ENCODE results near the gene RSPH6A. TPM values are rescaled to one million over a fixed set of nuclear protein-coding genes. Genes with fewer than 3 reads are reported as not detected.
A peak's percentile ranks its signal among the peaks of the same experiment; 100 is the strongest.

Gene RSPH6A
- total RNA-seq, 1 donor from 2014 or later: not detected

DNA sequence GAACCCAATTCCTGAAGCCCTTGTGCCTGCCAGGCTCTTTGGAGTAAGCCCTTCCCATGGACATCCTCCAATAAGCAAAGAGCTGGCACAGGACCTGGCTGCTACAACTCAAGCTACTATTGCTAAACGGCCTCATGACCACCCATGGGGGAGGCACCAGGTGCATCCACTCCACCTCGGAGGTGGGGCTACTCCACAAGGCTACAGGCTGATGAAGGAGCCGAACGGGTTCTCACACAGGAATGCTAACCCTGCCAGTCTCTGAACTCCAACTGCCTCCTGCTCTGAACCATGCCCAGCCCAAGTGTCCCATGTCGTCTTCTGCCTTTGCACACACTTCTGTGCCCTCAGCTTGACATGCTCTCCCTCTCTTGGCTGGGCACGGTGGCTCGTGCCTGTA, 37.9 kb upstream of the RSPH6A start:
- Histone ChIP-seq H3K9me3 (no peaks in the 10 kb centered on the region), H3K27ac (no peak overlapping the region), H3K27me3 (no peaks in the 10 kb centered on the region), H3K36me3 (peaks cover 0 to 64% of the 10 kb centered on the region in 2 donors), H3K4me3 (no peak overlapping the region), H3K4me1 (no peaks in the 10 kb centered on the region)
- intact Hi-C loops (cut with DNase I): no loop called here
- peak in 1 of 2 donors; percentile 52 for DNase-seq (ENCODE audit: extremely low spot score in 2 of 2)
- TF ChIP-seq, protein P1, sequence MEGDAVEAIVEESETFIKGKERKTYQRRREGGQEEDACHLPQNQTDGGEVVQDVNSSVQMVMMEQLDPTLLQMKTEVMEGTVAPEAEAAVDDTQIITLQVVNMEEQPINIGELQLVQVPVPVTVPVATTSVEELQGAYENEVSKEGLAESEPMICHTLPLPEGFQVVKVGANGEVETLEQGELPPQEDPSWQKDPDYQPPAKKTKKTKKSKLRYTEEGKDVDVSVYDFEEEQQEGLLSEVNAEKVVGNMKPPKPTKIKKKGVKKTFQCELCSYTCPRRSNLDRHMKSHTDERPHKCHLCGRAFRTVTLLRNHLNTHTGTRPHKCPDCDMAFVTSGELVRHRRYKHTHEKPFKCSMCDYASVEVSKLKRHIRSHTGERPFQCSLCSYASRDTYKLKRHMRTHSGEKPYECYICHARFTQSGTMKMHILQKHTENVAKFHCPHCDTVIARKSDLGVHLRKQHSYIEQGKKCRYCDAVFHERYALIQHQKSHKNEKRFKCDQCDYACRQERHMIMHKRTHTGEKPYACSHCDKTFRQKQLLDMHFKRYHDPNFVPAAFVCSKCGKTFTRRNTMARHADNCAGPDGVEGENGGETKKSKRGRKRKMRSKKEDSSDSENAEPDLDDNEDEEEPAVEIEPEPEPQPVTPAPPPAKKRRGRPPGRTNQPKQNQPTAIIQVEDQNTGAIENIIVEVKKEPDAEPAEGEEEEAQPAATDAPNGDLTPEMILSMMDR (IDR thresholded peaks at IDR 0.05): no peak
- no peak for TF ChIP-seq POLR2AphosphoS5 (IDR thresholded peaks at IDR 0.05; ENCODE audit: insufficient read depth in 1 of 2, low read depth in 1 of 2)
- no peak for TF ChIP-seq POLR2A (IDR thresholded peaks at IDR 0.05)

DNA sequence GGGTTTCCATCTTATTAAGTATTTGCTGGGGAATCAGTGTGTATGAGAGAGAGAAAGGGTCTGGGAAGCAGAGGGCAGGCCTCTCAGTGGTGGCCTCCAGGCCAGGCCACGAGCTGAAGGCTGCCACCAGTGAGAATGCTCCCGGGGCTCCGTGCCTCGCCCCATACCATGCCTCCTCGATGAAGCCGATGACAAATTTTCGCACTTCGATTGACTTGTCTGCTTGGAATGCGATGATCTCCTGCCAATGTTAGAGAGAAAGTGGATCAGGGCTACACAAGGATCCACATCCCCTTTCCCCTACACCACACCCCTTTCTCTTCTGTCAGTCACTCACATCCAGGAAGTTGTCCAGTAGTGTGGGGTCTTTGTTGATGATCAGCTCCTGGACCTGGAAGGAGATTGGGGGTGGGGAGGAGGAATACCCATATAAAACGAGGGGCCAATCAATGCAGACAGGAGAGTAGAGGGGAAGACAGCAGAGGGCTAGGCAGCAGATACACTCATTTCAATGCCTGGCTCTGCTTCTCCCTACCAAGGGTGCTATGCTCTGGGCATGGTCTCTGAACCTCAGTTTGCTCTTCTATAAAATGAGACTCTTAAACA, 37.1 kb upstream of the RSPH6A start:
- H3K27me3 ChIP-seq: no peaks in the 10 kb centered on the region
- no peaks in the 10 kb centered on the region for H3K9me3 ChIP-seq
- no peak overlapping the region for H3K4me3 ChIP-seq
- no peaks in the 10 kb centered on the region for H3K4me1 ChIP-seq
- peak in 1 of 2 donors; percentile 72 for DNase-seq (ENCODE audit: extremely low spot score in 2 of 2)
- no peak overlapping the region for H3K27ac ChIP-seq
- intact Hi-C loops (cut with DNase I): no loop called here
- no peak for TF ChIP-seq POLR2AphosphoS5 (IDR thresholded peaks at IDR 0.05; ENCODE audit: insufficient read depth in 1 of 2, low read depth in 1 of 2)
- peaks cover 0 to 72% of the 10 kb centered on the region in 2 donors for H3K36me3 ChIP-seq

DNA sequence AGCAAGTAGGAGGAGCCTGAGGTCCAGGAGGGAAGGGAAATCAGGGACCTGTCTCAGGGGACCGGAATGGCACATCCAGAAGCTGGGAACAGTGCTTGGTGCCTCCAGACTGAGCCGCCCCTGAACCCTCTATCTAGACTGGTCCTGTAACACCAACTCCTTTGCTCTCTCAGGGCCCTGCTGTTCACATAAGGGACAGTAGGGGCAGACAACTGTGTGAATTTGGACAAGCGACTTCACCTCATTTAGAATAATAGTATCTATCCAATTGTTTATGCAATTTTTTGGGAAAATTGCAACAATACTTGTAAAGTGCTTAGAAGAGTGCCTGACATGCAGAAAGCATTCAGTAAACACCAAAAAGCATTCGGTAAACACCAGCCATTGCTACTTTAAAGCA, 33.8 kb upstream of the RSPH6A start:
- DNase-seq (ENCODE audit: extremely low spot score in 2 of 2): no peak
- TF ChIP-seq, protein P1 (IDR thresholded peaks at IDR 0.05): no peak
- intact Hi-C loops (cut with DNase I): no loop called here
- Histone ChIP-seq H3K4me3 (no peak overlapping the region), H3K27me3 (no peaks in the 10 kb centered on the region), H3K4me1 (no peaks in the 10 kb centered on the region), H3K27ac (no peak overlapping the region), H3K9me3 (no peaks in the 10 kb centered on the region), H3K36me3 (peaks cover 0 to 93% of the 10 kb centered on the region in 2 donors)

DNA sequence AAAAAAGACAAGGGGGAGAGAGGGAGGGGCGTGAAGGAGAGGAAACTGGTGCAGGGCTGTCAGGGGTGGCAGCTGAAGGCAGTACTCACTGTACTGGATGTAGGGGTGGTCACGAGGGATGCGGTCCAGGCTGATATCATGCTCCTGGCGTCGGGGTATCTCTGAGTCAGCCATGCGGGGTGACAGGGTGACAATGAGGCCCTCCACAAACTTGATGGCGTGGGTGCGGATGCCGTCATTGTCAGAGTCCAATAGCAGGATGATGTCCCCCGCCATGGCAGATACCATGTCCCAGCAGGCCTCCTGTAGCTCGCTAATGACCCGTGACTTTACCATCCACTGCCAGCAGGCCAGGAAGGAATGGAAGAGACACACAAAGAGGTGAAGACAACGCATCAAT, 32.6 kb upstream of the RSPH6A start:
- Histone ChIP-seq H3K36me3 (peaks cover 0 to 93% of the 10 kb centered on the region in 2 donors), H3K9me3 (no peaks in the 10 kb centered on the region), H3K27ac (no peak overlapping the region), H3K4me3 (no peak overlapping the region), H3K27me3 (no peaks in the 10 kb centered on the region), H3K4me1 (no peaks in the 10 kb centered on the region)
- TF ChIP-seq, protein P1 (IDR thresholded peaks at IDR 0.05): no peak
- TF ChIP-seq POLR2AphosphoS5 (IDR thresholded peaks at IDR 0.05; ENCODE audit: insufficient read depth in 1 of 2, low read depth in 1 of 2) (no peak), POLR2A (IDR thresholded peaks at IDR 0.05) (no peak)
- intact Hi-C loops (cut with DNase I): no loop called here
- DNase-seq (ENCODE audit: extremely low spot score in 2 of 2): no peak

GRCh38 chr19:45842198-45842597, 27.1 kb upstream of the RSPH6A start:
- DNase-seq (ENCODE audit: extremely low spot score in 2 of 2): peak in 1 of 2 donors; percentile 54
- Histone ChIP-seq H3K4me3 (no peak overlapping the region), H3K9me3 (no peaks in the 10 kb centered on the region), H3K4me1 (no peaks in the 10 kb centered on the region), H3K27me3 (no peaks in the 10 kb centered on the region), H3K27ac (no peak overlapping the region), H3K36me3 (peaks cover 0 to 90% of the 10 kb centered on the region in 2 donors)
- TF ChIP-seq POLR2AphosphoS5 (IDR thresholded peaks at IDR 0.05; ENCODE audit: insufficient read depth in 1 of 2, low read depth in 1 of 2): no peak
- intact Hi-C loops (cut with DNase I): no loop called here

GRCh38 chr19:45834970-45835369, 19.9 kb upstream of the RSPH6A start:
- DNase-seq (ENCODE audit: extremely low spot score in 2 of 2): peak in 1 of 2 donors; percentile 56
- Histone ChIP-seq H3K27ac (no peak overlapping the region), H3K27me3 (no peaks in the 10 kb centered on the region), H3K4me3 (no peak overlapping the region), H3K4me1 (no peaks in the 10 kb centered on the region), H3K9me3 (no peaks in the 10 kb centered on the region), H3K36me3 (peaks cover 3 to 90% of the 10 kb centered on the region in 2 donors)
- intact Hi-C loops (cut with DNase I): no loop called here
- TF ChIP-seq POLR2AphosphoS5 (IDR thresholded peaks at IDR 0.05; ENCODE audit: insufficient read depth in 1 of 2, low read depth in 1 of 2) (no peak), POLR2A (IDR thresholded peaks at IDR 0.05) (no peak)
- TF ChIP-seq, protein P1 (IDR thresholded peaks at IDR 0.05): no peak
